GM03348 (cell line): ENCODE results near the gene KCNC4.

ENCODE experiments used
- DNase-seq: peaks from one replicate; pipeline ENCODE4 v3.0.0; 2012; ENCODE audit warnings: low spot score

Gene KCNC4

GRCh38 chr1:110188035-110188618, 22.0 kb upstream of the KCNC4 start:
- DNase-seq: peak; percentile 63

- DNase-seq: no peak
These were observed 20.9 kb upstream of the KCNC4 start for GRCh38 chr1:110189181-110189580.

GRCh38 chr1:110190282-110190929, 19.7 kb upstream of the KCNC4 start:
- peak; percentile 16 for DNase-seq

- no peak for DNase-seq
These were observed 17.6 kb upstream of the KCNC4 start for GRCh38 chr1:110192541-110192940.

GRCh38 chr1:110195196-110195595, 14.9 kb upstream of the KCNC4 start:
- DNase-seq: no peak

GRCh38 chr1:110196917-110197765, 13.0 kb upstream of the KCNC4 start:
- peak; percentile 90 for DNase-seq

GRCh38 chr1:110197905-110198629, 12.0 kb upstream of the KCNC4 start:
- DNase-seq: no peak

- DNase-seq: no peak
These were observed 11.4 kb upstream of the KCNC4 start for GRCh38 chr1:110198746-110199145.

- DNase-seq: no peak
These were observed 9.9 kb upstream of the KCNC4 start for GRCh38 chr1:110200190-110200589.

- peak; percentile 36 for DNase-seq
These were observed 9.4 kb upstream of the KCNC4 start for GRCh38 chr1:110200666-110201065.

GRCh38 chr1:110201157-110201825, 8.8 kb upstream of the KCNC4 start:
- DNase-seq: no peak

GRCh38 chr1:110203021-110203661, 7.0 kb upstream of the KCNC4 start:
- peak; percentile 80 for DNase-seq

GRCh38 chr1:110205156-110205555, 5.0 kb upstream of the KCNC4 start:
- DNase-seq: no peak

- DNase-seq: no peak
These were observed 4.4 kb upstream of the KCNC4 start for GRCh38 chr1:110205591-110206155.

GRCh38 chr1:110206261-110206920, 3.7 kb upstream of the KCNC4 start:
- no peak for DNase-seq

- peak; percentile 84 for DNase-seq
These were observed 2.3 kb upstream of the KCNC4 start for GRCh38 chr1:110207831-110208230.

GRCh38 chr1:110208916-110209645, 1.0 kb upstream of the KCNC4 start:
- DNase-seq: no peak

- peak; percentile 70 for DNase-seq
These were observed 736 bp downstream of the KCNC4 start for GRCh38 chr1:110210604-110211495.
